ENCODE measurements around the gene SERPINE1. TPM values are rescaled to one million over a fixed set of nuclear protein-coding genes. Genes with fewer than 3 reads are reported as not detected.

SERPINE1 gene
- total and polyA plus RNA-seq, 2 of the 8 experiments (the other 6 are each of a cell fraction or from before 2014, with no cell fraction given): 3.7 to 5.6 TPM

GRCh38 chr7:101108961-101109360 is 17.9 kb upstream of the SERPINE1 start:
- Histone ChIP-seq H3K27me3 (replicated peaks in 1 of 4; ENCODE audit: control insufficient read depth in 3 of 4, extremely low read depth in 1 of 4, insufficient read depth in 3 of 4, low read length in 3 of 4) (no peaks in the 10 kb centered on the region), H3K4ac (replicated peaks; ENCODE audit: insufficient read length, low read depth, low read length) (no peak overlapping the region), H2AFZ (ENCODE audit: low read length) (no peak overlapping the region), H3K18ac (ENCODE audit: extremely low read depth, low read length) (no peak overlapping the region), H2AK5ac (ENCODE audit: low read depth, low read length) (no peak overlapping the region), H3K9ac (replicated peaks in 1 of 4; ENCODE audit: extremely low read depth in 1 of 4, low read depth in 3 of 4, low read length in 3 of 4) (no peak overlapping the region), H3K27ac (ENCODE audit: low read depth, low read length) (no peak overlapping the region), H2BK120ac (replicated peaks; ENCODE audit: low read depth, low read length) (no peak overlapping the region), H3K23me2 (ENCODE audit: low read depth, low read length) (no peaks in the 10 kb centered on the region), H3K4me2 (ENCODE audit: insufficient read depth in 1 of 2, low read depth in 2 of 2, low read length in 2 of 2) (no peak overlapping the region), H2BK15ac (ENCODE audit: low read length) (no peak overlapping the region), H4K5ac (ENCODE audit: insufficient read length, low read depth, low read length) (no peak overlapping the region), H3K14ac (ENCODE audit: insufficient read length) (no peak overlapping the region), H4K91ac (replicated peaks; ENCODE audit: insufficient read length, low read length) (no peak overlapping the region), H3K23ac (ENCODE audit: insufficient read length) (no peak overlapping the region), H3K9me3 (ENCODE audit: insufficient read depth in 2 of 2, low read depth in 1 of 2, low read length in 1 of 2) (no peaks in the 10 kb centered on the region), H3K79me2 (ENCODE audit: control insufficient read depth in 1 of 2, insufficient read depth in 2 of 2, low read length in 2 of 2) (no peaks in the 10 kb centered on the region), H4K20me1 (replicated peaks in 1 of 2; ENCODE audit: control insufficient read depth in 1 of 2, insufficient read depth in 2 of 2, low read length in 2 of 2) (no peaks in the 10 kb centered on the region), H3K79me1 (ENCODE audit: low read depth, low read length) (no peaks in the 10 kb centered on the region), H2BK5ac (ENCODE audit: low read depth, low read length) (peak overlapping the region; percentile 35; the same call in 1 of the 2 replicates), H3K4me3 (ENCODE audit: extremely low read depth in 1 of 4, insufficient read depth in 2 of 4, low read depth in 3 of 4, low read length in 4 of 4) (no peak overlapping the region), H4K8ac (ENCODE audit: extremely low read depth, insufficient read depth, low read length) (peak overlapping the region; percentile 28; the same call in 1 of the 2 replicates), H3K56ac (replicated peaks; ENCODE audit: insufficient read length, low read depth, low read length) (no peak overlapping the region), H2BK20ac (ENCODE audit: low read length) (0 out of 2 replicates have a peak overlapping the region, but pooled peaks have one; percentile 10), H3K4me1 (replicated peaks in 1 of 4; ENCODE audit: control insufficient read depth in 3 of 4, insufficient read depth in 4 of 4, low read length in 3 of 4) (peaks cover 0 to 4% (median 0%) of the 10 kb centered on the region in 4 experiments; a peak in 1 of 7 replicates), H2BK12ac (ENCODE audit: low read depth, low read length) (peak overlapping the region; percentile 63; the same call in 1 of the 2 replicates), H3K36me3 (ENCODE audit: control insufficient read depth in 2 of 4, insufficient read depth in 4 of 4, low read length in 3 of 4) (no peaks in the 10 kb centered on the region)
- ChIA-PET CTCF (ENCODE audit: partially characterized antibody) (interaction anchor here (0.5 to 3.0 kb wide), 8 partner anchors 8 to 135 kb away, joined by 3 to 22 read pairs (median 4); no protein-coding TSS in a partner anchor), POLR2A (ENCODE audit: partially characterized antibody) (interaction anchor here (0.7 to 2.2 kb wide), 3 partner anchors 13 to 58 kb away, joined by 3 to 5 read pairs (median 3); partner anchors contain the start of gene TRIM56)
- TF ChIP-seq TBP (IDR thresholded peaks at IDR 0.05; ENCODE audit: low read depth, low read length) (no peak), MAX (IDR thresholded peaks at IDR 0.05) (no peak)
- no peak for FAIRE-seq
- DNase-seq (ENCODE audit: low read depth in 1 of 2, low spot score in 2 of 2): no peak
- 85% methylated on average over 7 of the region's 7 CpGs; no CpG with 5 or more reads in 1 of the 2 experiments for WGBS, 2 experiments (ENCODE audit: extremely low coverage in 1 of 2, insufficient coverage in 1 of 2, insufficient read length in 1 of 2, insufficient replicate concordance in 2 of 2, low coverage in 1 of 2, low lambda C conversion rate in 2 of 2, missing lambda C conversion rate in 1 of 2)

Measured in H1 (cell line).